Skeletal muscle satellite cell (primary cell): ENCODE results near the gene MOB1B. TPM values are rescaled to one million over a fixed set of nuclear protein-coding genes. Genes with fewer than 3 reads are reported as not detected.
A peak's percentile ranks its signal among the peaks of the same experiment; 100 is the strongest.

Experiments used
- H3K27me3 ChIP-seq: 2 replicates; pipeline ENCODE4 v1.7.0; 2013; ENCODE audit warnings: low read length; ENCODE audit not compliant: control insufficient read depth, insufficient read depth
- H3K36me3 ChIP-seq: 2 replicates; pipeline ENCODE4 v1.7.0; 2013; ENCODE audit warnings: mild to moderate bottlenecking, control low read depth, low read length; ENCODE audit not compliant: insufficient read depth
- H3K4me1 ChIP-seq: 2 replicates; pipeline ENCODE4 v1.7.0; 2013; ENCODE audit warnings: low read length; ENCODE audit not compliant: control insufficient read depth, insufficient read depth
- H3K4me2 ChIP-seq: 2 replicates; pipeline ENCODE4 v1.7.0; 2013; ENCODE audit warnings: mild to moderate bottlenecking, low read length
- H3K4me3 ChIP-seq: 2 replicates; pipeline ENCODE4 v1.7.0; 2013; ENCODE audit warnings: low read length
- H3K9ac ChIP-seq: 2 replicates; pipeline ENCODE4 v1.7.0; 2013; ENCODE audit warnings: mild to moderate bottlenecking, low read depth, low read length, moderate library complexity
- H3K9me3 ChIP-seq: replicated peaks from 2 replicates; pipeline ENCODE4 v1.7.0; 2013; ENCODE audit warnings: mild to moderate bottlenecking, control low read depth, low read length
- total RNA-seq: library from RNA; depleted of rRNA; stranded (reverse); fragments of >200 nt; gene quantifications from 2 replicates; pipeline ENCODE4 v1.2.3, GENCODE V29; 2012; rRNA removed

Gene MOB1B
- 9.2 and 10.9 TPM in 2 replicates for total RNA-seq

DNA sequence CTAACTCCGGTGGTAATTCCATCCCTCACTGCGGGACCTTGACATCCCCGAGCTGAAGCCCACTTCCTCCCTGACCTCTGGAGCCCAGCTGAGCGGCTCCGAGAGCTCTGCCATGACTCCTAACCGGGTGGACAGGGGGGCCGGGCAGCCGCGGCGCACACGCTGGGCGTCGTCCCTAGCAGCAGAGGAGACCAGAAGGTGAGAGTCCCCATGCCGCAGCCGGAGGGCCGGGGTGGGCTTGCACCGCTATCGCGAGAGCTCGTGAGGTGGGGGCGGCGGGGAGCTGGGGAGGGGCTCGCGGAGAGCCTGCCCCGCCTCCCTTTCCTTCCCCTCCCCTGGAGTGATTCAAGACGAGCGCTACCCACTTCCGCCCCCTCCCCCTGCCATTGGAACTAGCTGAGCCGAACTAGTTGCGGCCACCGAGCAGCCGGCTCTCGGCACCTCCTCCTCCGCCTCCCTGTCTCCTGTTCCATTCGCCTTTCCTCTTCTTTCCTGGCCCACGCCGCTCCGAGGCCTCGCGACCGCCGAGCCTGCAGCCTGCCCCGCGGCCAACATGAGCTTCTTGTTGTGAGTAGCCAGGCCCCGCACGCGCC lies at the start of gene MOB1B:
Gene MOB1B, plus strand, starts transcription at position 386 of the 593 bp plus-strand sequence. Its CDS starts 168 bp downstream, at position 554.
- peak within 1 kb of the TSS; percentile 90 for H3K4me2 ChIP-seq
- H3K4me3 ChIP-seq, result peak within 1 kb of the TSS; percentile 78
- H3K4me1 ChIP-seq, result peaks cover 7% of the 10 kb centered on the region
- H3K9me3 ChIP-seq, result no peaks in the 10 kb centered on the region
- peak within 1 kb of the TSS; percentile 91 for H3K9ac ChIP-seq
- no peaks in the 10 kb centered on the region for H3K27me3 ChIP-seq
- peaks cover 18% of the 10 kb centered on the region for H3K36me3 ChIP-seq

DNA sequence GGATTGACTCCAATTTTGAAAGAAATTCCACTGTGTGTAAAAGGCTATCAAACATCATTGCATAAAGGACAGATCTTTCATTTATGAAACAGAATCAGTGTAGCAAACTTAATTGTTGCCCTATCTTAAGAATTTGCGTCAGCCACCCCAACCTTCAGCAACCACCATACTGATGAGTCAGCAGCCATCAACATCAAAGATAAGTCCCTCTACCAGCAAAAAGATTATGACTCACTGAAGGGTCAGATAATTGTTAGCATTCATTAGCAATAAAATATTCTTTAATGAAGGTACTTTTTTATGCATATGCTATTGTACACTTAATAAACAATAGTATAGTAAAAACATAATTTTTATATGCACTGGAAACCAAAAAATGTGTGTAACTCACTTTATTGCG lies 46.7 kb upstream of the MOB1B start:
- no peak overlapping the region for H3K4me3 ChIP-seq
- H3K27me3 ChIP-seq, result no peaks in the 10 kb centered on the region
- no peaks in the 10 kb centered on the region for H3K9me3 ChIP-seq
- no peaks in the 10 kb centered on the region for H3K36me3 ChIP-seq
- no peak overlapping the region for H3K9ac ChIP-seq
- no peak overlapping the region for H3K4me2 ChIP-seq
- H3K4me1 ChIP-seq, result no peaks in the 10 kb centered on the region

DNA sequence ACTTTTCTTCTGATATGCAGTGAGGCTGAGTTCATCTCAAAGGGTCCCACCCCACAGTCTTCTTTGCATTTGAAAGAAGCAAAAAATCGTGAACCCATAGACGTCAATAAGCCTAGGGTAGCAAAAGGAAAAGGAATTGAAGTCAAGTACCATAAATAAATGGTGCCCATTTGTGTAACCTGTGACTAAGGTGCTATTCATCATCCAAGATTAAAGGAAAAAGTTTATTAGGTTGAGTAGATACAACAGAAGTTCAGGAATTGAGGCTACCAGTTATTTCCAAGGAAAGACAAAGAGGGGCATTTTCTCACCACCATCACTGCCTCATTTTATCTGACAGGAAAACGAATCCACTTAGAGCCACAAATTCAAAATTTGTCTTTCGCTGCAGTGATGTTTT lies 43.7 kb upstream of the MOB1B start:
- Histone ChIP-seq H3K4me2 (no peak overlapping the region), H3K36me3 (no peaks in the 10 kb centered on the region), H3K4me3 (no peak overlapping the region), H3K9ac (no peak overlapping the region), H3K4me1 (no peaks in the 10 kb centered on the region), H3K27me3 (no peaks in the 10 kb centered on the region), H3K9me3 (no peaks in the 10 kb centered on the region)

DNA sequence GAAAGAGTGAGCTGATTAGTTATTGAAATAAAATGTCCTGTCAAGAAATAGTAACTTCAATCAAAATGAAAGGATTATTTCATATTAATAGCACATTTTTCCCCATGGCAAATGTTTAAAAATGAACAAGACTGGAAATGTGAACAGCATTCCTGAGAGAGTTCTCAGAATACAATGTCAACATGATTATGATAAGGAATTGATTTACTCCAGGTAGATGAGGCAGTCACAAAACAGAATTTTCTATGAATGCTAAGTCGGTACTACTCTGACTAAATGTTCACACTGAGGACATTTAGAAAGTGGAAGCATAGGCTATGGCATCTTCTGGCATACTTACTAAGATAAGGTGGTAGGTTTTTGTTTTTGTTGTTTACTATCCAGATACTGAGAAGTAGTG lies 43.1 kb upstream of the MOB1B start:
- Histone ChIP-seq H3K4me3 (no peak overlapping the region), H3K36me3 (no peaks in the 10 kb centered on the region), H3K9me3 (no peaks in the 10 kb centered on the region), H3K4me1 (no peaks in the 10 kb centered on the region), H3K9ac (no peak overlapping the region), H3K4me2 (no peak overlapping the region), H3K27me3 (no peaks in the 10 kb centered on the region)

DNA sequence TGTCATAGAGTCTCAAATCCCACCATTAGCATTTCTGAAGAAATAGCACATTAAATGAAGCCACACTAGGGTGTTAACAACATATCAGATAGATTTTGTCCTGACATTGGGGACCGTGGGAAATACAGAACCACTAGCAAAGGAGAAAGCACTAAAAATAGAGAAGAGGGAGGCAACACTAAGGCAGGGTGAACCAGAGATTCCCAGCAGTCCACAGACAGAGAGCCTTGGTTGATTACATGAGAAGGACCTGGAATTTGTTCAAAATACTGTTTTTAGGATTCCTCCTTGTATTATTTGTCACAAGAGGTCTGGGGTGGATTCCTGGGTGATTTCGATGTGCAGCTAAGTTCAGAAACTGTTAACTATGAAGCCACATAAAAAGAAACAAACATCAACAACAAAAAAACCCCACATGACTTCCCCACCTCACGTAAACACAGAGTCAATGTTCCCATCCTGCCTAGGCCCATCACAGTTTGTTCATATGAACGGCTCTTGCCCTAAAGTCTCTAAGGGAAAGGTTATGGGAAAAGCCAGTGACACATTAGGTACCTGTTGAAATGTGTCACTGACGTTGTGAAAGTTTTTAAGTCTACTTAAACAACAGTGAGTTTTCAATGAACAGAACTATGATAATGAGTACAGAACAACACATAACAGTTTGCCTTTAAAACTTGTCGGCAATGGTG lies 38.9 kb upstream of the MOB1B start:
- Histone ChIP-seq H3K4me3 (no peak overlapping the region), H3K36me3 (no peaks in the 10 kb centered on the region), H3K4me1 (no peaks in the 10 kb centered on the region), H3K9me3 (no peaks in the 10 kb centered on the region), H3K27me3 (no peaks in the 10 kb centered on the region), H3K4me2 (no peak overlapping the region), H3K9ac (no peak overlapping the region)

DNA sequence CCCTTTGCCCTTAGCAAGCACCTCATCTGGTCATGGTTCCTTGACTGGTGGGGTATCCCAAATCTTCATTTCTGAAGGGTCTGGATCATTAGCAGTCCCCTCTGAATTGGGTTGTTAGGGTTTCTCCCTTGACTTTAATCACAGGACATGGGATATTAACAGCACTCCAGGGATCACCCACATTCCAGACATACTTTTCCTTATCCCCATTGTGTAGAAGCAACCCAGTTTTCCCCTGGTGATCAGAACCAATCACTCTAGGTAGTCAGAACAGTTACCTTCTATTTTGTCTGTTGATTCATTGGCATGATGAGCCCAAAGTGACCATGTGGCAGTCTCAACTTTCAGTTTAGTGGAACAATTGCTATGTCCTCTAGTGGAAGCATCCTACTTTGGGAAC lies 33.4 kb upstream of the MOB1B start:
- peaks cover 7% of the 10 kb centered on the region for H3K4me1 ChIP-seq
- H3K9ac ChIP-seq, result no peak overlapping the region
- no peak overlapping the region for H3K4me3 ChIP-seq
- H3K36me3 ChIP-seq, result no peaks in the 10 kb centered on the region
- H3K4me2 ChIP-seq, result no peak overlapping the region
- H3K9me3 ChIP-seq, result no peaks in the 10 kb centered on the region
- H3K27me3 ChIP-seq, result no peaks in the 10 kb centered on the region

DNA sequence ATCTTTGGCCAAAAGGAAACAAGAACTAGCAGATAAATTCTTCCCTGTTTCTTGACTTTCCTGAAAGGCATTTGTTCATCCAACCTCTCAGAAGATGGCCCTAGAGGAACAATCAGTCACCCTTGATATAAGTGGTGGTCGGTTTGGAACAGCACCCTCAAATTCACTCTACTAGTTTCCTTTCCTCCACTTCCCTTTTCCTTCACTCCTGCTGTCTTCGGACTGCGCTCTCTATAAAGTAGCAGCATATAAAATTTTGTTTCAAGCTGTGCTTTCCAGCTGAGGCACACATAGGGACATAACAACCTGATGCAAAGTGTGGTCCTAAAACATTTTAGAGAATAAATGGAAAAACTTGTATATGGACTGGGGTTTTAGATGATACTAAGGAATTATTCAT lies 29.0 kb upstream of the MOB1B start:
- Histone ChIP-seq H3K9me3 (no peaks in the 10 kb centered on the region), H3K4me3 (no peak overlapping the region), H3K27me3 (no peaks in the 10 kb centered on the region), H3K4me2 (no peak overlapping the region), H3K36me3 (no peaks in the 10 kb centered on the region), H3K9ac (no peak overlapping the region), H3K4me1 (peaks cover 7% of the 10 kb centered on the region)

DNA sequence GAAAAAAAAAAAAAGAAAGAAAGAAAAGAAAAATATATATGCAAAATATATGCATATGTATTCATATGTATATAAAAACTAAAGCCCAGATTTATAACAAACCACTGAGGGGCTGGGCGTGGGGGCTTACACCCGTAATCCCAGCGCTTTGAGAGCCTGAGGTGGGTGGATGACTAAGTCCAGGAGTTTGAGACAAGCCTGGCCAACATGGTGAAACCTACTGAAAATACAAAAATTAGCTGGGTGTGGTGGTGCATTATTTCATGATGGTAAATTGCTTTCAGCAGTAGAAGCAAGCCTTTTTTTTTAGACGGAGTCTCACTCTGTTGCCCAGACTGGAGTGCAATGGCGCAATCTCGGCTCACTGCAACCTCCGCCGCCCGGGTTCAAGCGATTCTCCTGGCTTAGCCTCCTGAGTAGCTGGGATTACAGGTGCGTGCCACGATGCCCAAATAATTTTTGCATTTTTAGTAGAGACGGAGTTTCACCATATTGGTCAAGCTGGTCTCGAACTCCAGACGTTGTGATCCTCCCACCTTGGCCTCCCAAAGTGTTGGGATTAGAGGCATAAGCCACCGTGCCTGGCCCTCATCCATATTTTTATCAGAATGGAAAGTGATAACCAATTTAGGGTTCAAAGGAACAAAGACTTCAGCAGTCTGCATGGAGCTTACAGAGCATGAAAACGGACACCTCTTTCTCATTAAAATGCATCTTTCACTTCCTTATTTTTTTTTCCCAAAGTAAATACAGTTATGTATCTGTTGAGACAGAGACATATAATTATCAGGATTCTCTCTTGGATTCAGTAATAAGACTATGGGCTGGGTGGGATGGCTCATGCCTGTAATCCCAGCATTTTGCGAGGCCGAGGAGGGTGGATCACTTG lies 27.7 kb upstream of the MOB1B start:
- H3K9ac ChIP-seq, result no peak overlapping the region

DNA sequence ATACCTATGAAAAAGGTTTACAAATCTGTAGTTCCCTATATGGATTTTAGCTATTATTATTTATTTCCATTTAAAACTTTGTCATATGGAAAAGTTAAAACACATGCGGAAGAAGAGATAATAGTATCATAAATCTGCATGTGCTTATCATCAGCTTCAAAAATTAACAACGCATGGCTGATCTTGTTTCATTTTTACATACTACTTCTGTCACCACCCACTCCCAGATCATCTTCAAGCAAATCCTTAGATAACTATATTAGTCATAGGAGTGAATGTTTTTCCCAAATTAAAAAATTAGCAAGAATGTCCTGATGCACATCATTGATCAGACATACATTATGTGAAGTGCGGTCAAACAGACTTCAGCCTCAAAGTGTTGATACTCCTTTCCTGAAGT lies 24.6 kb upstream of the MOB1B start:
- H3K4me2 ChIP-seq, result no peak overlapping the region
- H3K4me3 ChIP-seq, result no peak overlapping the region
- peaks cover 7% of the 10 kb centered on the region for H3K4me1 ChIP-seq
- no peaks in the 10 kb centered on the region for H3K36me3 ChIP-seq
- H3K9me3 ChIP-seq, result no peaks in the 10 kb centered on the region
- H3K27me3 ChIP-seq, result no peaks in the 10 kb centered on the region
- H3K9ac ChIP-seq, result no peak overlapping the region

More for the DNA sequence above, 27.7 kb upstream of the MOB1B start:
- peaks cover 7% of the 10 kb centered on the region for H3K4me1 ChIP-seq
- no peak overlapping the region for H3K4me2 ChIP-seq
- H3K36me3 ChIP-seq, result no peaks in the 10 kb centered on the region
- no peak overlapping the region for H3K4me3 ChIP-seq
- H3K27me3 ChIP-seq, result no peaks in the 10 kb centered on the region
- no peaks in the 10 kb centered on the region for H3K9me3 ChIP-seq

DNA sequence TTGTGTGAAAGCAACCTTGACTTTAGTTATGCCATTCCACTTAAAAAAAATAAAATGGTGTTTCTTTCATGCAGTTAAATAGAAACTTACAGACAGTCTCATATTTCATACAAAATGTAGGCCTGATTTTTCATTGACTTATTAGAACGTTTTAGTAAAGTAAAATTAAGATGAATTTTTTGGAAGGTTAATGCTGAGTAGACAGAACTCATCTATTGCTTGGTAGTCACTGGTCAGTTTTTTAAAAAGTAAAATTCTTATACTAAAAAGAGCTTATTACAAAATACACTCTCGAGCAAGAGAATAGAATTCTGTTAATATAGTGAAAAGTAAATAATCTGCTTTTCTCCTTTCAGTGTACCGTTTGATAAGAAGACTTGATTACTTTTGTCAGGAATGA lies 21.4 kb upstream of the MOB1B start:
- H3K4me1 ChIP-seq, result no peaks in the 10 kb centered on the region
- H3K9me3 ChIP-seq, result no peaks in the 10 kb centered on the region
- no peaks in the 10 kb centered on the region for H3K36me3 ChIP-seq
- H3K4me2 ChIP-seq, result no peak overlapping the region
- no peak overlapping the region for H3K4me3 ChIP-seq
- H3K9ac ChIP-seq, result no peak overlapping the region
- no peaks in the 10 kb centered on the region for H3K27me3 ChIP-seq

DNA sequence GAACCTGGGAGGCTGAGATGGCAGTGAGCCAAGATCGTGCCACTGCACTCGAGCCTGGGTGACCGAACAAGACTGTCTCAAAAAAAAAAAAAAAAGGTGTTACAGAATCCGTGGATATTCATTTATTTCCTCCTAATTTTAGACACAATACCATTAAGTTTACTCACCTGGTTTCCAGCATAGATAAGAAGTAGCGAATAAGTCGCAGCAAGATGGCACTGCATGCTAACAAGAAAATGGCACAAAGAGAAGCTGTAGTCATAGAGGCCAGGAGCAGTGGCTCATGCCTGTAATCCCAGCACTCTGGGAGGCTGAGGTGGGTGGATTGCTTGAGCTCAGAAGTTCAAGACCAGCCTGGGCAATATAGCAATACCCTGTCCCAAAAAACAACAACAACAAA lies 17.0 kb upstream of the MOB1B start:
- H3K9ac ChIP-seq, result no peak overlapping the region
- H3K36me3 ChIP-seq, result no peaks in the 10 kb centered on the region
- no peaks in the 10 kb centered on the region for H3K9me3 ChIP-seq
- no peak overlapping the region for H3K4me2 ChIP-seq
- no peaks in the 10 kb centered on the region for H3K4me1 ChIP-seq
- H3K27me3 ChIP-seq, result no peaks in the 10 kb centered on the region
- no peak overlapping the region for H3K4me3 ChIP-seq
